Lung (tissue), 12 donors: ENCODE measurements around the gene DOCK1. TPM values are rescaled to one million over a fixed set of nuclear protein-coding genes. Genes with fewer than 3 reads are reported as not detected.

Source experiments
- ATAC-seq: fragments of 200-7000 bp; cut with Tn5 transposase; one replicate; pipeline ENCODE4 v1.9.1; 2020; ENCODE audit warnings: moderate number of reproducible peaks; ENCODE audit not compliant: insufficient read depth, low FRiP score
- DNase-seq, 3 donors: peaks; one replicate each; pipeline ENCODE4 v3.0.0-alpha.2; 2013 to 2017
- H3K27ac ChIP-seq, 2 donors: one replicate each; pipeline ENCODE4 v1.5.1; 2013; ENCODE audit warnings: mild to moderate bottlenecking in 2 of 2, moderate library complexity in 2 of 2, control low read depth in 1 of 2, inconsistent platforms in 1 of 2, low read depth in 1 of 2, low read length in 1 of 2
- H3K27me3 ChIP-seq, 3 donors: one replicate each; pipeline ENCODE4 v1.5.1; 2013; ENCODE audit warnings: low read length in 2 of 3; ENCODE audit not compliant: control insufficient read depth in 3 of 3, insufficient read depth in 3 of 3
- H3K36me3 ChIP-seq, 4 donors: one replicate each; pipeline ENCODE4 v1.5.1; 2013; ENCODE audit warnings: low read length in 4 of 4, mild to moderate bottlenecking in 1 of 4, moderate library complexity in 1 of 4; ENCODE audit not compliant: control insufficient read depth in 4 of 4, insufficient read depth in 4 of 4
- H3K4me1 ChIP-seq, 5 donors: one replicate each; pipeline ENCODE4 v1.5.1; 2013; ENCODE audit warnings: low read length in 5 of 5, mild to moderate bottlenecking in 2 of 5, moderate library complexity in 1 of 5; ENCODE audit not compliant: control insufficient read depth in 5 of 5, insufficient read depth in 5 of 5
- H3K4me3 ChIP-seq: one replicate; pipeline ENCODE4 v1.5.1; 2013; ENCODE audit warnings: mild to moderate bottlenecking, control low read depth, moderate library complexity
- H3K9ac ChIP-seq, 2 donors: one replicate each; pipeline ENCODE4 v1.5.1; 2013; ENCODE audit warnings: low read length in 2 of 2, control low read depth in 1 of 2; ENCODE audit not compliant: insufficient read depth in 1 of 2
- H3K9me3 ChIP-seq, 4 donors: one replicate each; pipeline ENCODE4 v1.5.1; 2013; ENCODE audit warnings: low read length in 3 of 4, mild to moderate bottlenecking in 1 of 4, moderate library complexity in 1 of 4; ENCODE audit not compliant: control insufficient read depth in 4 of 4, insufficient read depth in 3 of 4
- CTCF ChIP-seq: IDR thresholded peaks from 2 replicates; pipeline ENCODE4 v1.5.1; 2012; ENCODE audit warnings: mild to moderate bottlenecking; ENCODE audit errors: control extremely low read depth, extremely low read depth
- WGBS, 2 donors: extraction: QIAGEN DNeasy Blood & Tissue Kit; methylation state at CpG; one replicate each; pipeline ENCODE4 v1.1.7; 2013; 5-methylcytosine and 5-hydroxymethylcytosine counted together
- polyA plus RNA-seq, 2 donors: library from polyadenylated mRNA; stranded (reverse); fragments of 200-250 nt; gene quantifications; one replicate each; pipeline ENCODE4 v1.2.1, GENCODE V29; 2013
- total RNA-seq, 2 donors: library from RNA; depleted of rRNA in 1 of 2; stranded (reverse); fragments of >200 nt in 1 of 2; gene quantifications; one replicate each; pipeline ENCODE4 v1.2.1, GENCODE V29; 2014 to 2021
- donor health status: control.
- donor health status: control.
- donor health status: Bipolar disorder and iron deficiency.
- donor health status: healthy.
- donor health status: DM: yes; HTN: yes; CAD: no.

Gene DOCK1
- total and polyA plus RNA-seq, 4 donors = 11.2 to 102 (median 30.5) TPM

GRCh38 chr10:126948355-126949160 is 43.3 kb downstream of the DOCK1 start:
- peaks cover 0 to 11% (median 0%) of the 10 kb centered on the region in 5 donors for H3K4me1 ChIP-seq
- TF ChIP-seq CTCF = no peak
- no peak overlapping the region for H3K27ac ChIP-seq
- H3K4me3 ChIP-seq = no peak overlapping the region
- no peak for ATAC-seq
- peaks cover 0 to 5% (median 0%) of the 10 kb centered on the region in 4 donors for H3K9me3 ChIP-seq
- H3K36me3 ChIP-seq = no peaks in the 10 kb centered on the region
- H3K27me3 ChIP-seq = no peaks in the 10 kb centered on the region
- DNase-seq = no peak
- no peak overlapping the region for H3K9ac ChIP-seq
- 93 to 96% methylated on average over 13 of the region's 13 CpGs for WGBS, 2 donors

- Histone ChIP-seq H3K4me1 (peaks cover 0 to 9% (median 0%) of the 10 kb centered on the region in 5 donors), H3K36me3 (no peaks in the 10 kb centered on the region), H3K9ac (no peak overlapping the region), H3K27ac (no peak overlapping the region), H3K4me3 (no peak overlapping the region), H3K9me3 (peaks cover 0 to 5% (median 0%) of the 10 kb centered on the region in 4 donors), H3K27me3 (no peaks in the 10 kb centered on the region)
- DNase-seq (no peak), ATAC-seq (no peak)
- WGBS, 2 donors = 77 to 89% methylated on average over 4 of the region's 4 CpGs
- TF ChIP-seq CTCF = no peak
These were observed 43.9 kb downstream of the DOCK1 start for GRCh38 chr10:126949161-126949503.

- Histone ChIP-seq H3K27me3 (no peaks in the 10 kb centered on the region), H3K4me1 (peaks cover 0 to 9% (median 0%) of the 10 kb centered on the region in 5 donors), H3K9me3 (peaks cover 0 to 5% (median 0%) of the 10 kb centered on the region in 4 donors), H3K27ac (no peak overlapping the region), H3K36me3 (no peaks in the 10 kb centered on the region), H3K4me3 (no peak overlapping the region), H3K9ac (no peak overlapping the region)
- DNase-seq (no peak), ATAC-seq (no peak)
- 94 to 96% methylated on average over 8 of the region's 8 CpGs for WGBS, 2 donors
- no peak for TF ChIP-seq CTCF
These were observed 45.3 kb downstream of the DOCK1 start for GRCh38 chr10:126950401-126951105.
